ENCODE measurements around the gene MYBPC2. TPM values are rescaled to one million over a fixed set of nuclear protein-coding genes. Genes with fewer than 3 reads are reported as not detected.

The MYBPC2 gene
- not detected in 2 replicates for total RNA-seq

DNA sequence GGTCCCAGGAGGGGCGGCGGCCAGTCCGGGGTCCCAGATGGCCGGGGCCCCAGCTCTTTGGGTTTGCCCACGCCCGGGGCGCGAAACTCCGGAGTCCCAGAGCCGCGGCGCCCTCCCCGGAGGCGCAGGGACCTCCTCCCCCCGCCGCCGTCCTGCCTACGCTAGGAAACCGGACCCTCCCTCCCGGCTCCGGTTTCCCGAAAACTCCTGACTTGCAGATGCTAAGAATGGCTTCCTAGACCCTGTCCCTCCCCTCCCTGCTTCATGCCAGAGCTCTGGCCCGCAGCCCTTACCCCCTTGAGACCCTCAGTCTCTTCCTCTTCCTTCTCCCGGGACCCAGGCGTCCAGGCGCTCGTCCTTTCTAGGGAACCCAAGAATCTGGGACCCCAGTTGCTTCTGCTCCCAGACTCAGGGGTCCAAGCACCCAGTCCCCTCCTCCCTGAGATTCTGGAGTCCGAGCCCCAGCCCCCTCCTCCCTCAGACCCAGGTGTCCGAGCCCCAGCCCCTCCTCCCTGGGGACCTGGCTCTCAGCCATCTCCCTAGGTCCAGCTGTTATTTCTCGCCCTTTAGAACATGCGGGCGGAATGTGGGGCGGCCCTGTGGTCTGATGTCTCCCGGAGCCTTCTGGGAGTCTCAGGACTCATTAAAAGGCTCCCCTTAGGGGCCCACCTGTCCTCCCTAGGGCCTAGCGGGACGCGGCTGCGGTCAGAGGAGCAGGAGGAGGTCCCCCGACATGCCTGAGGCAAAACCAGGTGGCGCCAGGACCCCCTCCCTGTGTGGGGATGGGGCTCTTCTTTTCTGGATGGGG, at the start of gene MYBPC2:
Gene MYBPC2, plus strand, starts transcription at position 672 of the 808 bp plus-strand sequence. Its CDS starts 62 bp downstream, at position 734.

GRCh38 chr19:50383852-50384684, 48.6 kb upstream of the MYBPC2 start, which contains the start of gene POLD1:
TSS of gene POLD1 (plus strand) at chr19:50384347. CDS start at chr19:50398852, 14,505 bp downstream.

DNA sequence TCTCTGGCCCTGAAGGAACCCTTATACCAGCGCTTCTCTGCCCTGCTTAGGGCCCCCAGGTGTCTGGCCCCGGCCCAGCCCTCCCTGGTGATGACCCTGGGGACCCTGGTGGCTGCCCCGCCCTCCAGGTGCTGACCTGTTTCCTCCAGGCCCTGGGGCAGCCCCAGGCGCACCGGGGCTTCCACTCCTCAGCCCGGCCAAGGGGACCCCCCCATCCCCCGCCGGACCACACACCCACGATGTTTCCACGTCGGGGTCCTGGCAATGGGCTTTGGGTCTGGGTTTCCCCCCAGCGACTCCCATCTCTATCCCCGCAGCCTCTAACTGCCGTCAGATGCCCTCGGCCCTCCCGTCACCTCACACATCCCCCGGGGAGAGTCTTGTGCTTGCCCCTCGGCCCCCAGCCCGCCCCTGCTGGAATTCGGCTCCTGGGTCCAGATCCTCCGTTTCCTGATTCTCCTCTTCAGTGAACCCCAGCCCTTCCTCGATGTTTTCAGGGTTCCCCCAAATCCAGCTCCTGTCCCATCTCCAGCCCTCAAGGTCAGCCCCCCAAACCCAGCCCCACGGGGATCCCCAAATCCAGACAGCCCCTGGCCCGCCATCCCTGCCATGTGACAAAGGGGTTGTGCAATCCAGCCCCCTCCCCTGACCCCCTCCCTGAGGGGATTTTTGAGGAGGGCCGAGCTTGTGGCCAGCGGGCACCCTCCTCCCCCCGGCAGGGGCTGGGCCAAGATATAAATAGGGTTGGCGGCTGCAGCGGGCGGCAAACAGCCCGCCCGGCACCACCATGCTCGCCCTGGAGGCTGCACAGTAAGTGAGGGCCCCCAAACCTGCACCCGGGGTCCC, 14.3 kb upstream of the MYBPC2 start, which contains the start of gene SPIB:
Gene SPIB, plus strand, starts transcription at position 763 of the 846 bp plus-strand sequence. Its CDS starts 25 bp downstream, at position 788.

GRCh38 chr19:50476224-50476906, 43.7 kb downstream of the MYBPC2 start, which contains the start of the genes EMC10 and GARIN5A:
TSS of gene EMC10 (plus strand) at chr19:50476507. CDS start at chr19:50476545, 38 bp downstream.
TSS of gene GARIN5A (minus strand) at chr19:50476848. CDS start at chr19:50476388, 460 bp downstream.

GRCh38 chr19:50511069-50511822, 78.6 kb downstream of the MYBPC2 start, which contains the start of gene JOSD2:
TSS of gene JOSD2 (minus strand) at chr19:50511191. CDS start at chr19:50510431, 760 bp downstream.

GRCh38 chr19:50513746-50514345, 81.2 kb downstream of the MYBPC2 start, which contains the start of gene ASPDH:
TSS of gene ASPDH (minus strand) at chr19:50513913. CDS start at chr19:50513823, 90 bp downstream.

Other genes starting within 250 kb of the MYBPC2 start
- gene MYH14, start 229.3 kb upstream of the MYBPC2 start, total RNA-seq = under 0.01 TPM in 1 of 2 replicates, not detected in the other
- gene KCNC3, start 103.5 kb upstream of the MYBPC2 start, total RNA-seq = under 0.01 TPM in 2 replicates
- under 0.01 and 0.61 TPM in 2 replicates for gene NAPSA, start 67.3 kb upstream of the MYBPC2 start, total RNA-seq
- 43.6 and 48.4 TPM in 2 replicates for gene NR1H2, start 56.4 kb upstream of the MYBPC2 start, total RNA-seq
- gene POLD1, start 48.5 kb upstream of the MYBPC2 start, total RNA-seq = 55.9 and 65.0 TPM in 2 replicates
- not detected in 2 replicates for gene SPIB, start 14.0 kb upstream of the MYBPC2 start, total RNA-seq
- gene EMC10, start 43.6 kb downstream of the MYBPC2 start, total RNA-seq = 41.3 and 63.2 TPM in 2 replicates
- 0.32 TPM in 1 of 2 replicates, not detected in the other for gene GARIN5A, start 44.0 kb downstream of the MYBPC2 start, total RNA-seq
- 15.3 and 22.1 TPM in 2 replicates for gene JOSD2, start 78.3 kb downstream of the MYBPC2 start, total RNA-seq
- gene ASPDH, start 81.0 kb downstream of the MYBPC2 start, total RNA-seq = not detected in 2 replicates
- under 0.01 TPM in 1 of 2 replicates, not detected in the other for gene LRRC4B, start 135.5 kb downstream of the MYBPC2 start, total RNA-seq
- under 0.01 and 0.15 TPM in 2 replicates for gene SYT3, start 207.0 kb downstream of the MYBPC2 start, total RNA-seq
- gene C19orf81, start 216.6 kb downstream of the MYBPC2 start, total RNA-seq = 2.7 TPM in 1 of 2 replicates, not detected in the other